Left lung (tissue), 10 donors: ENCODE results near the gene KCNE3. TPM values are rescaled to one million over a fixed set of nuclear protein-coding genes. Genes with fewer than 3 reads are reported as not detected.

Source experiments
- ATAC-seq: fragments of 200-7000 bp; cut with Tn5 transposase; one replicate; pipeline ENCODE4 v1.9.1; 2020; ENCODE audit warnings: moderate library complexity
- DNase-seq, 4 donors: peaks; one replicate each; pipeline ENCODE4 v3.0.0-alpha.2; 2013 to 2020
- H3K27ac ChIP-seq, 2 donors: fragments of 200-600 bp; sonication (generic) in 1 of 2; one replicate each; pipeline versions ENCODE4 v1.5.0 to v1.8.0; 2020 to 2021
- H3K27me3 ChIP-seq, 2 donors: fragments of 200-600 bp; sonication (generic) in 1 of 2; one replicate each; pipeline versions ENCODE4 v1.5.0 to v1.8.0; 2020 to 2021
- H3K36me3 ChIP-seq, 2 donors: fragments of 200-600 bp; sonication (generic) in 1 of 2; one replicate each; pipeline versions ENCODE4 v1.5.0 to v1.8.0; 2020 to 2021
- H3K4me1 ChIP-seq, 2 donors: fragments of 200-600 bp; one replicate each; pipeline ENCODE4 v1.8.0; 2021
- H3K4me3 ChIP-seq, 2 donors: fragments of 200-600 bp; sonication (generic) in 1 of 2; one replicate each; pipeline versions ENCODE4 v1.5.0 to v1.8.0; 2020 to 2021; ENCODE audit warnings: mild to moderate bottlenecking in 1 of 2
- H3K9me3 ChIP-seq, 2 donors: fragments of 200-600 bp; sonication (generic) in 1 of 2; one replicate each; pipeline versions ENCODE4 v1.5.0 to v1.8.0; 2020 to 2021
- CTCF ChIP-seq, 2 donors: fragments of 200-600 bp; sonication (generic) in 1 of 2; IDR thresholded peaks; one replicate each; pipeline versions ENCODE4 v1.5.0 to v1.8.0; 2021; ENCODE audit warnings: antibody characterized with exemption in 2 of 2
- intact Hi-C, 2 donors: fragments of 100-400 bp; cut with DNase I; formaldehyde crosslinking; loops; one replicate each; pipeline versions ENCODE4 v1.11.2 to v1.14.2; 2022
- polyA plus RNA-seq, 6 donors: library from polyadenylated mRNA; unstranded; fragments of 120-200 nt; gene quantifications; one replicate each; pipeline ENCODE4 v1.2.1, GENCODE V29; 2013; ENCODE audit not compliant: insufficient read length in 6 of 6
- total RNA-seq, 2 donors: library from RNA; stranded (reverse); fragmentation: NEBNext Ultra II Directional; extraction: Animal tissue kit (Norgen Biotek cat#: 25700); gene quantifications; one replicate each; pipeline ENCODE4 v1.2.1, GENCODE V29; 2021
- donor health status: DM: no; HTN: yes; CAD: no.
- donor health status: DM: no; HTN: no; CAD: no.

KCNE3 gene
- total and polyA plus RNA-seq, 8 donors = 9.7 to 26.6 (median 13.3) TPM

GRCh38 chr11:74479732-74480123, 12.4 kb upstream of the KCNE3 start:
- Histone ChIP-seq H3K36me3 (no peaks in the 10 kb centered on the region), H3K27me3 (no peaks in the 10 kb centered on the region), H3K4me1 (no peaks in the 10 kb centered on the region)

GRCh38 chr11:74478877-74479731, 11.8 kb upstream of the KCNE3 start:
- H3K4me3 ChIP-seq = no peak overlapping the region
- intact Hi-C loops = no loop called here
- H3K27ac ChIP-seq = no peak overlapping the region
- DNase-seq (no peak), ATAC-seq (no peak)
- H3K36me3 ChIP-seq = no peaks in the 10 kb centered on the region
- H3K9me3 ChIP-seq = no peaks in the 10 kb centered on the region
- no peaks in the 10 kb centered on the region for H3K27me3 ChIP-seq
- TF ChIP-seq CTCF (IDR thresholded peaks at IDR 0.05) = no peak
- H3K4me1 ChIP-seq = no peaks in the 10 kb centered on the region

More at GRCh38 chr11:74479732-74480123, 12.4 kb upstream of the KCNE3 start:
- ATAC-seq (no peak), DNase-seq (no peak)
- Histone ChIP-seq H3K27ac (no peak overlapping the region), H3K4me3 (no peak overlapping the region), H3K9me3 (no peaks in the 10 kb centered on the region)
- intact Hi-C loops = no loop called here
- TF ChIP-seq CTCF (IDR thresholded peaks at IDR 0.05) = no peak

- no peaks in the 10 kb centered on the region for H3K9me3 ChIP-seq
- no peaks in the 10 kb centered on the region for H3K36me3 ChIP-seq
- ATAC-seq (no peak), DNase-seq (no peak)
- no peak overlapping the region for H3K27ac ChIP-seq
- no peak for TF ChIP-seq CTCF (IDR thresholded peaks at IDR 0.05)
- no peak overlapping the region for H3K4me3 ChIP-seq
- H3K27me3 ChIP-seq = no peaks in the 10 kb centered on the region
- intact Hi-C loops = no loop called here
- peaks cover 0 to 7% of the 10 kb centered on the region in 2 donors for H3K4me1 ChIP-seq
Measured at GRCh38 chr11:74476536-74476935, 9.2 kb upstream of the KCNE3 start.

- Histone ChIP-seq H3K27me3 (no peaks in the 10 kb centered on the region), H3K27ac (peak overlapping the region in 1 of 2 donors; percentile 23), H3K36me3 (no peaks in the 10 kb centered on the region), H3K4me1 (peaks cover 0 to 7% of the 10 kb centered on the region in 2 donors), H3K4me3 (no peak overlapping the region), H3K9me3 (no peaks in the 10 kb centered on the region)
- ATAC-seq = no peak
- intact Hi-C loops = no loop called here
- no peak for TF ChIP-seq CTCF (IDR thresholded peaks at IDR 0.05)
- DNase-seq = no peak
Measured at GRCh38 chr11:74474316-74474715, 7.0 kb upstream of the KCNE3 start.

- H3K4me3 ChIP-seq = no peak overlapping the region
- H3K27me3 ChIP-seq = no peaks in the 10 kb centered on the region
- H3K36me3 ChIP-seq = no peaks in the 10 kb centered on the region
- H3K9me3 ChIP-seq = no peaks in the 10 kb centered on the region
- intact Hi-C loops = no loop called here
- ATAC-seq = peak; percentile 77
- H3K27ac ChIP-seq = peak overlapping the region in 1 of 2 donors; percentile 23
- no peak for DNase-seq
- TF ChIP-seq CTCF (IDR thresholded peaks at IDR 0.05) = no peak
- peaks cover 0 to 7% of the 10 kb centered on the region in 2 donors for H3K4me1 ChIP-seq
Measured at GRCh38 chr11:74473382-74474173, 6.2 kb upstream of the KCNE3 start.
